ENCODE data around the gene CSNK1G2.

- TF ChIP-seq CTCF (IDR thresholded peaks at IDR 0.05) (no peak), POLR2AphosphoS5 (IDR thresholded peaks at IDR 0.05) (no peak), POLR2A (IDR thresholded peaks at IDR 0.05) (no peak), EP300 (IDR thresholded peaks at IDR 0.05) (no peak)
Measured at GRCh38 chr19:1990230-1991017, 49.5 kb downstream of the CSNK1G2 start.
